HG03175 (cell line): ENCODE measurements around the gene OBSL1.

Source experiments
- ATAC-seq: cut with Tn5 transposase; IDR thresholded peaks from one replicate; pipeline ENCODE4 v1.9.1; 2021; ENCODE audit warnings: mild to moderate bottlenecking, moderate library complexity; ENCODE audit not compliant: unreplicated experiment

OBSL1 gene

DNA sequence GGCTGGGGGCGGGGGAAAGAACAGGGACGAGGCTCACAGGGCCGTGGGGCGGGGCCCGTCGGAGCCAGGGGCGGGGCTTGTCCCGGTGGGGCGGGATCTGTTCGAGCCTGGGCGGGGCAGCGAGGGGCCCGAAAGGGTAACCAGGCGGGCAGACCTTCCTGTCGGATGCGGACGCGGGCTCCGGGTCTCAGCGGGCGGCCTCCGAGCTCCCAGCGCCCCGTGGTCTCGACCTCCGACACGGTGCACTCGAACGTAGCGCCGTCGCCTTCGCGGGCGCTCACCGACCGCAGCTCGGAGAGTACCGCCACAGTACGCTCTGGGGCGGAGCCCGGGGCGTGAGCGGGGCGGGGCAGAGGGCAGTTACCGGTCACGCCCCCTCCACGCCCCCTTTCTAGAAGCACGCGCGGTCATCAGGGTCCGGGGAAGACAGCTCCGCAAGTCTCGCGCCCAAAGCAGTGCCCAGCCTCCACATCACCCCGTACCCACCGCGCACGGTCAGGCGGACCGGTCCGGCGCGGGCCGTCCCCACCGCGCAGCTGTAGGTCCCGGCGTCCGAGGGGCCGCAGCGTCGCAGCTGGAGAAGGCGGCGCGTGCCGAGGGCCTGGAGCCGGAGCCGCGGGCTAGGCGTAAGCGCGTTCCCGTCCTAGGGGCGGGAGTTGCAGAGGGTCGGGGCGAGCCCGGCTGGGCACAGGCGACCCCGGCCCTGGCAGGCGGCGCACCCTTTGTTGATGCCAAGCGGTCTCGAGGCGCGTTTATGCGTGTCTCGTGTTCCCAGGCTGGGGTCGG is 18.8 kb downstream of the OBSL1 start:
- peak; percentile 87 for ATAC-seq

DNA sequence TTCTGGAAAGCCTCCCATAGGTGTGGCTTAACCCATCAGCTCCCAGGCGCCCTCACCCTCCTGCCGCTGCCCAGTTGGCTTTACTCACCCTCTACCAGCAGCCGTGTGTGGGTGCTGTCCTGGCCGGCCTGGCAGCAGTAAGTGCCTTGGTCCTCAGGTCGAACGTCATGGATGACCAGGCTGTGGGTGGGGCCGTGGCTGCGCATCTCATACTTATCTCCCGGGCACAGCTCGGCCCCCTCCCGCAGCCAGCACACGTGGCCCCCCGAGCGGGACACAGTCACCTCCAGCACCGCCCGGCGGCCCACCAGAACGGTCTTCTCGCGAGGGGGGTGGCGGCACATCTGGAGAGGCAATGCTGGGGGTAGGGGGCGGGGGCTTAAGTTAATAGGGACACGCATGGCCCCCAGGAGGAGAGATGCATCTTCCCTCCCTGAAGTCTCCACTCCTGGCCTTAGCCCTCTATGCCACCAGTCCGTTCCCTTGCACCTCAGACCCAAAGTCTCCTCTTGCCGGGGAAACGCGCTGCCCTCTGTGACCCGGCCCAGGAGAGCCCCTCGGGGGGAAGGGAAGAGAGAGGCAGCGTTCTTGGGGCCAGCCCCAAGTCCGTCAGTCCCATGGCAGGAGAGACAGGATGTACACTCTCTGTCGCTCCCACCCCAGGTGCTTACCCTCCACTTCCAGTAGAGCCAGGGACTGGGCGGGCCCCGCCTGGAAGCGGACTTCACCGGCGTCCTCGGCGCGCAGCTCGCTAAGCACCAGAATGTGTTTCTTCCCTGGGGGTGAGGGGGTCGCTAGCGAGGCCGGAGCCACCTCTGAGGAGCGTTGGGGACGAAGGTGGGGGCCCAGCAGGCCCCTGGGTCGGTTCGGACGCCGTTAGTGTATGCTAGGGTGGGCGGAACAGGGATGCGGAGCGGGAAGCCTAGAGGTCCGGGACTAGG is 19.6 kb downstream of the OBSL1 start:
- ATAC-seq: peak; percentile 15

DNA sequence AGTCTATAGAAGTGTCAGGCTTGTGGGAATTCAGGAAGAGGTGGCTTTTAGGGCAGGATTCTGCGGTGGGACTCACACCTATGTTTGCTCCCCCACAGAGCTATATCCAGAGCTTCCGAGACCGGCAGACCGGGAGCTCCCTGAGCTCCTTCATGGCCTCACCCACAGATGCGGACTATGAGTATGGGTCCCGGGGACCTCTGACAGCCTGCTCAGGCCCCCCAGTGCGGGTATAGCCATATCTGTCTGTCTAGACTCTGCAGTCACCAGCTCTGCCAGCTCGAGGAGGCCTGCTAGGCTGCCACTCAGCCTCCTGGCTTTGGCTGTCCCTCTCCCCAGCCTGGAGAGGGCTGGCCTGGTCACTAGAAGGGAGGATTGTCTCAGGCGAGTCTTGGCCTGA is 21.7 kb downstream of the OBSL1 start:
- no peak for ATAC-seq

DNA sequence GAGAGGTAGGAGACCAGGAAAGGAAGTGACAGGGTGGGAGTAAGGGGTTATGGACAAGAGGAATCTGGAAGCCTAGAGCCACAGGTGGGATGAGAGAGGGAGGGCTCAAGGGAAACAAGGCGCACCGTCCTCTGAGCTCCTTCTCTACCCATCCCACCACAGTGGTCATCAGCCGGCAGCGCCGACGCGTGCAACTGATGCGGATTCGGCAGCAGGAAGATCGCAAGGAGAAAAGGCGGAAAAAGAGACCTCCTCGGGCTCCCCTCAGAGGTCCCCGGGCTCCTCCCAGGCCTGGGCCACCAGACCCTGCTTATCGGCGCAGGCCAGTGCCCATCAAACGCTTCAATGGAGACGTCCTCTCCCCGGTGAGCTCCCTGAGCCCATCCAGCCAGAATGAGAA is 22.3 kb downstream of the OBSL1 start:
- ATAC-seq: no peak

DNA sequence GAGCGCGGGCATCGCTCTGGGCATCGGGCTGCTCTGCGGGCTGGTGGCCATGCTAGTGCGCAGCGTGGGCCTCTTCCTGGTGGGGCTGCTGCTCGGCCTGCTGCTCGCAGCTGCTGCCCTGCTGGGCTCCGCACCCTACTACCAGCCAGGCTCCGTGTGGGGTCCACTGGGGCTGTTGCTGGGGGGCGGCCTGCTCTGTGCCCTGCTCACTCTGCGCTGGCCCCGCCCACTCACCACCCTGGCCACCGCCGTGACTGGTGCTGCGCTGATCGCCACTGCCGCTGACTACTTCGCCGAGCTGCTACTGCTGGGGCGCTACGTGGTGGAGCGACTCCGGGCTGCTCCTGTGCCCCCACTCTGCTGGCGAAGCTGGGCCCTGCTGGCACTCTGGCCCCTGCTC is 23.7 kb downstream of the OBSL1 start:
- no peak for ATAC-seq

DNA sequence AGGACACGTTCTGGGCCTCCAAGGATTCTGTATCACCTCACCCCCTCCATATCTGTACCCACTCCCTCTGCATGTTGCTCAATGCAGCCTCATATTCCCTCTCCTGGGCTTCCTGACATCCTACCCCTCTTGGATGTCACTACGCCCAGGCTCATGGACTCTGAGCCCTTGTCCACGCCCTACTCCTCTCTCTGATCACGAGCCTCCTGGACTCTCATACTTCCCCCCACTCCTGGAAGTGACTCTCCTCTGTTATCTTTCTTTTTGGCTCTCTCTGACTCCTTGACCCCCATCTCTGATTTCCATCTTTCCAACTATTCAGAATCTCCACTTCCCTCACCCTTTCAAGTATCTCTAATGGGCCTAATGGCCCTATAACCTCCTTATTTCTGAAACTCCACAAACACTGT is 25.4 kb downstream of the OBSL1 start:
- no peak for ATAC-seq

DNA sequence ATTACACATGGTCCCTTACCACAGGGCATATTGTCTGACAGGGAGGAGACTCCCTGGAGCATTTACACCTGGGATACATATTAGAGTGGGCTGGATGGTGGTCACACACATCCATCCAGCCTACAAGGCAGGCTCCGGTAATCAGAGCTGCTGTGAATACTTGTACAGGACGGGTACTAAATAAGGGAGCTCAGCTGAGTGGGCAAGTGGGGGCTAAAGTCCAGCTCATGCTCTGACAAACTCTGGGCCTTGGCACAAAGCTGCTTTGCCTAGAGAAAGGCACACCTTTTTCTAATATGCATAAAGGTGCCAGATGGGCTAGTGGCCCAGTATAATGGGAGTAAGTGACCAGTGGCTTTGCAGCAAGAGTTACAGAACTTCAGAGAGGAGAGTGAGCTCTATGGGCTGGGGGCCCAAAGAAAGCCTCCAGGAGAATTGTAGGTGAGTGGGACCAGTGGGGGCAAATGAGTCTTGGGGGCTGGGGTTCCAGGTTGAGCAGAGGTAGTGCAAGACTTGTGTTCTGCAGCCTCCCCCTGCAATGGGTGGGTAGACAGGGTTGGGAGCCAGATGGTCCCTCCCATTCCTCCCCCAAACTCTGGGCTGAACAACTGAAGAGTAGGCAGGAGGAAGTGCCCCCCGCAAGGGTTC is 25.9 kb downstream of the OBSL1 start:
- ATAC-seq: no peak

DNA sequence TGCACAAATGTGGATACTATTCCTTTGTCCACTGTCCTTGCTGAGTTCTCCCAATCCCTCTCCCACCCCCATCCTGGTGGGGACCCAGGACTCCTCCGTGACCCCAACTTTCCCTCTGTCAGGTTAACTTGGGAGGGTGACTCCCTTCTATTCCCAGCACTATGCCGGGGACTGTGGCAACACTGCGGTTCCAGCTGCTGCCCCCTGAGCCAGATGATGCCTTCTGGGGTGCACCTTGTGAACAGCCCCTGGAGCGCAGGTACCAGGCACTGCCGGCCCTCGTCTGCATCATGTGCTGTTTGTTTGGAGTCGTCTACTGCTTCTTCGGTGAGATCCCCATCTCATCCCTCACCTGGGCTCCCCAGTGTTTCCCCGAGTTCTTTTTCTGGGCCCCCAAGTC is 26.8 kb downstream of the OBSL1 start:
- ATAC-seq: no peak

DNA sequence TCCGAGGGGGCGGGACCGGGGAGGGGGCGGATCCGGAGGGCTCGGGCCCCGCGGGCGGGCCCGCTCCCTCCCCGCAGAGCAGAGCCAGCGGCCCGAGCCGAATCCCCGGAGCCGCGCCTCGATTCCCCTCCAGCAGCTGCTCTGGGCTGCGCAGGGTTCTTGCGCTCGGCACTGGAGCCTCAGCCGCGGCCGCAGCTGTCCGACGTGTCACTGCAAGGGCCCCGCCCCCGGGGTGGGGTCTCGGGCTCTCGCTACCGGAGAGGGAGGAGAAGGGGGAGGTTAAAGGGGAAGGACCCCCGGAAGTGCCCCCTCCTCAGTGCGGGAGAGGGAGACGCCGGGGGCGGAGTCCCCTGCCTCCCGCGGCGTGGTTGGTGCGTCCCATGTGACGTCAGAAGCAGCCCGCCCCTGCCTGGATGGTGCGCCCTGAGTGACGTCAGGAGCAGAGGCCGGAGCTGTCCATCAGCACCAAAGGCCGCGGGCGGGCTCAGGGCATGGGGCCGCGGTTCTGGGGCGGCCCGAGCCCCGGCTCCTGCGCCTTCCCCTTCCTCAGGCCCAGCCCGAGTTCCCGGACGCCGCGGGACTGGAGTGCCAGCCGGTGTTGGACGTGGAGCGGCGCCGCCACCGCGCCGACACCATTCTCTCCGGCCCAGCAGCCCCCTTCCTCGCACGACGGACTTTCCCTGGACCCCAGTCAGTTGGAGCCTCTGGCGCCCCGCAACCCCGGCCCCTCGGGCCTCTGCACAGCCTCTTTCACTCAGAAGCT is 27.6 kb downstream of the OBSL1 start, which contains the start of the genes CHPF and TMEM198:
CHPF (minus strand) TSS at position 214 of the 763 bp plus-strand sequence. CDS start 271 bp downstream, outside the sequence.
TMEM198 (plus strand) TSS at position 433 of the 763 bp plus-strand sequence. CDS start 700 bp downstream, outside the sequence.
- peak; percentile 76 for ATAC-seq

DNA sequence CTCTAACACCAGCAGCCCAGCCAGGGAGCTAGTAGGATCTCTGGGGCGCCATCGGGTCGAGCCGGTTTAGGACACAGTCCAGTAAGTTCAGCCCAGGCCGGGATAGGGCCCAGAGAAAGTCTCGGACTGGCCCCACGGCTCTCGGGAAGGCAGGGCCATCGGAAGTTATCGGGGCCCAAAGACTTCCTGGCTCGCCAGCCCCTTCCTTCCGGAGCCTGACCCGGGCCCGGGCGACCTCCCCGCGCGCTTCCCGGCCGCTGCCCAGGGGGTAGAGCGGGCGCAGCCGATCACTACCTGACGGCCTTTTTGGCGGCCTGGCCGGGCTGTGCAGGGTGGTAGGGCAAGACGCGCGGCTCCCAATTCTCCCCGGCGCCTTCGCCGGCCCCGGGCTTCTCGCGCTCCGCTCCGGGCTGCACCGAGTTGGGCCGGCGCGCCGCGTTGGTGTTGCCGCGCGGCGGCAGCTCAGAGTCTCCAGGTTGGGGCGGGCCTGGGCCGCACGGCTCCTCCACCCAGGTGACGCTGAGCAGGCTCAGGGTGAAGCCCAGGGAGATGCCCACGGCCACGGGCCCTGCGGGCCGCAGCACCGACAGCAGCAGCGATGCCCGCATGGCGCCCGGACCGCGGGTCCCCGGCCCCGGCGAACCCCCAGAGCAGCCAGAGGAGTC is 28.3 kb downstream of the OBSL1 start:
- peak; percentile 41 for ATAC-seq

DNA sequence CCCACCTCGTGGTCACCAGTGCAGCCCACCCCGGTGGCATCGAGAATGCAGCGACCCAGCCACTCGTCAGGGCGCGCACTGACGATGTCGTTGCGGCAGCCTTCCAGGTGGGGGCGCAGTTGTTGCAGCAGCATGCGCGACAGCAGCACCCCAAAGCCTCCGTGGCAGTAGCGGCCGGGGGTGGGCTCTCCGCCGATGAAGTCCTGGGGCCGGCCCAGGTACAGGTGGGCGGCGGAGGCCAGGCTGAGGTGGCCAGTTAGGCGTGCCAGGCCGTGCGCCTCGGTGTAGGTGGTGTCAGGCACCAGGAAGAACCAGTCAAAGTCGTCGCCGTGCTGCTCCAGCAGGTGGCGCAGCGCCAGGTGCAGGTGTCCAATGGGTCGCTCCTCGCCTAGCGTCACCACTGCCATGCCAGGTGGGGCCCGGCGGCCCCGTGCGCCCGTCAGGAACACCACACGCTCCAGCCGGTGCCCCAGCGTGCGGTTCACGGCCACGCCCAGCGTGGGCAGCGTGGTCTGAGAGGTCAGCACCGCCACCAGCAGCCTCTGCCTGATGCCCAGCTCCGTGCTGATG is 29.6 kb downstream of the OBSL1 start:
- peak; percentile 46 for ATAC-seq

DNA sequence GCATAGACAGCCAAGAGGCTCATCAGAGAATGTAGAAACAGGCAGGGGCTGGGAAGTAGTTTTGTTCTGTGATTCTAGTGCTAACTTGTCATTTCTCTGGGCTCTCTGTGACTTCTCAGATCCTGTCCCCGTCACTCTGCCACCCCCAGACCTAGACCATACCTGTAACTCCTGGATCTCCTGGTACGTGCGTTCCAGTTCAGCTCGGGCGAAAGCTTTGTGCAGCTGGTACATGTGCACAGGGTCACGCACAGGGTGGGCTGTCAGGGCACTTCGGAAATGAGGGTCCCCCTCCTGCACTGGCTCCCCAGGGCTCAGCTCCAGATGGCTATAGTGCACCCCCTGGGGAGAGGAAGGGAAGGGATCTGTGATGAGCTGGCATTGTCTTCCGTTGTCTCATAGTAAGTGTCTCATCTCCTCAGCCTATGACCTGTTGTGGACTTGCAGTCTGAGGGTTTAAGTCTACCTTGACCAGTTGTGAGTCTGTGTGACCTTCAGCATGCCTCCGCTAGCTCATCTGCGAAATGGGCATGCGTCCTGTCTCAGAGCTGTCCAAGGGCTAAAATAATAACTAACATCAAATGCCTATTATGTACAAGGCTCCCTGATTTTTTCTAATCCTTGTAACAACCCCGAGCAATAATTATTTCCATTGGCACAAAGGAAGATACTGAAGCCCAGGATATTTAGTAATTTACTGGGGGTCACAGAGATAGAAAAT is 30.4 kb downstream of the OBSL1 start:
- no peak for ATAC-seq

DNA sequence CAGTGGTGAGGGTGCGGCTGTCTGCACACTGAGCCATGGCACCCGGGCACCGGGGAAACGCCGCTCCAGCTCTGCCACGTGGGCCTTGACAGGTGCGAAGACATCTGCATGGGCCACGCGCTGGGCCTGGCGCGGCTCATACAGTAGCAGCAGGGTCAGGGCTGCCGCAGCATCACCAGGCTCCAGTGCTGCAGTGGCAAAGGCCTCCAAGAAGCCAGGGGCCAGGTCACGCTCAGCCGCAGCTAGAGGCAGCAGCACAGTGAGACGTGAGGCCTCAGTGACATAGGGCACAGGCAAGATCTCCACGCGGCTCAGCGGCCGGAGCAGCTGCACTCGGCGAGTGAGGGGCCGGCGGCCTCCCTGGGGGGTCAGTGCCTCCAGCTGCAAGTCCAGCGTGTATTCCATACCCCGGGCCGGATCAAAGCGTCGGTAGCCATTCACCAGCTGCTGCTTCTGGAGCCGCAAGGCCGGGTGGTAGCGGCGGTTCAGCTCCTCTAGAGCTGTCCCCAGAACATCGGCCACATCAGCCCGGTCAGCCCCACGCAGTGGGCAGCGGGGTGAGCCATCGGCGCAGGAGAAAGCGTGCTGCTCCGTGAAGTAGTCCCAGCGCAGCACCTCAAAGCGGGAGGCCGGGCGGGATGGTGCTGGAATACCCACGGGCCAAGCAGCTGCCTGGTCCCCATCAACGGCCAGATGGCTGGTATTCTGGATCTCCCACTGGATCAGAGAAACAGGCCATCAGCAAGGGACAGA is 31.2 kb downstream of the OBSL1 start:
- no peak for ATAC-seq

DNA sequence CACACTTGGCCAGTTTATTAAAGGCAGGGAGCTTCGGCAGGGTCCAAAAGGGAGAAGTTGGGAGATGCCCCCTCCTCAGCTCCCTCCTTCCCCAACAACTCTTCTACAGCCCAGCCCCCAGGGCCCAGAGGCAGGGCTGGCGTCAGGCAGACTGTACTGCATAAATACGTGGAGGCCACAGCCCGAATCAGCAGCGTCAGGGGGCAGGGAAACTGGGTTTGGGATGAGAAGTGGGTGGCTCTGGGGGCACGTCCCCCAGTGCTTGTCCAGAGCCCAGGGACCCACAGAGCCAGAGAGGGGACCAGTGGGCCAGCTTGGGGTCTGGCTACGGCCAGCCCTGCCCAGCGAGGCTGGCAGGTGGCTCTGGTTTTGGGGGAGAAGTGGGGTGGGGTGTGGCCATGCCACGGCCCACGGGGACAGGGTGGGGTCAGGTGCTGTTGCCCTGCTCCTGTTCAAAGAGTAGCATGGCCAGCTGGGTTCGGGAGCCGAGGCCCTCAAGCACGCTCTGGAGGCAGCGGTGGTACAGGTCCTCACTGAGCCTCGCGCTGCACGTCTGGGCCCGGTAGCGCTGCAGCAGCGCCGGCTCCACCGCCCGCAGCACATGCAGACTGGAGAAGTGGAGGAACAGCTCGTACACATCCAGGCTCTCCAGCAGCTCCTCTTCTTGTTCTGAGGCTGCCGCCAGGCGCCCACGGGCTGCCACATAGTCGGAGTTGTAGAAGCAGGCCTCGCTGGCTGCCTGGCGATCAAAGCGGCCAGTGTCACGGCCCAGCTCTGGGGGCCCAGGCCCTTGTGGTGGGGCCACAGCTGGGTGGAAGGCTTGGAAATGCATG is 32.2 kb downstream of the OBSL1 start:
- ATAC-seq: no peak

DNA sequence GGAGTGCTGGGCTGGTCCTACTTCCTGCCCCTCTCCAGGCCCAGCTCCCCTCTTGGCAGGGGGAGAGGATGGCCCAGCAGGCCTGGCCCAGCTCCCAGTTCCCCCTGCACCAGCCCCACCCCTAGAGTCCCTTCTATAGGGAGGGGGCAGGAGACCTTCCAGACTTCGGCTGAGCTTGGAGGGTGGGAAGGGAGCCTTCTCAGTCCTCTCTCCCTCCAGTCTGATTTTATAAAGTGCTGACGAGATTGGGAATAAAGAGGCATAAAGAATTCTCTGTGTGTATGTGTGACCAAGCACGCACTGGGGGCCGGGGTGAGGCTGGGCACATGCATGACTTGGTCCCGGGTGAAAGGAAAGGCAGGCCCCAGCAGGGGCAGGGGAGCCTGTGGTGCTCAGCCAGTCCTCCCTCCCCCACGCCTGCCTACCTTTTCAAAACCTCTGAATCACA is 32.8 kb downstream of the OBSL1 start:
- no peak for ATAC-seq

DNA sequence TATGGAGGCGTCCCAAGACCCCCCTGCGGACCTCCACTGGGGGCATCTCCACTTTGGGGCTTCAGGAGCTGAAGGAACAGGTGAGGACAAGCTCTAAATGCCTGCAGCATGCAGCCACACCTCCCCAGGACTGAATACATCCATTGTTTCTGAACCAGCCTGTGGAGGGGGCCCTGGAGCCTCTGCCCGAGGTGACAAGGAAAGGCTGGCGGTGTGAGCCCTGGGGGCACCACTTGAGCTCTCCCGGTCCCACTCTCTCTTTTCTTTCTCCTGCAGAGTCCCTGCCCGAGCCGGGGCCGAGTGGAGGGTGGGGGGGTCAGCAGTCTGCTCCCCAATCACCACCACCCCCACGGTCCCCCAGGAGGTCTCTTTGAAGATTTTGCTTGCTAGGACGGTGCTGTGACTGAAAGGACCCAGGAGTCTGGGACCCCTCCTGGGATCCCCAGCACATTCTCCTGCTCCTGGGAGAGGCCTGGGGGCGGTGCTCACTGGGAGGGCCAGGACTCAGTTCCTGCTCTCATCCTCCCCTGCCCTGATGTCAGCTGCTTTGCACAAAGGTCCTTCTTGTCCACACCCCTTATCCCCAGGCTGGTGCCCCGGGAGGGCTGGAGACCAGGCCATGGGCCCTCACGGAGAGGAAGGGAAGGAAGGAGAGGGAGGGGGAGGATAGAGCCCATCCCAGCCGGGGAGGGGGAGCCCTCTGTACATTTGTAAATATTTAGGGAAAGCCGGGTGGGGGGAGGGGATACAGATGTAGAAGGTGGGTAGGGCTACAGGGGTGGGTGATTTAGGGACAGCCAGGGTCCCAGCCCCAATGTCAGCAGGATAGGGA is 33.5 kb downstream of the OBSL1 start:
- ATAC-seq: no peak
